Globus pallidus (tissue), 1 donor: Measurements from ENCODE around the gene RNF130.

Source experiments
- DNase-seq: peaks from one replicate; pipeline ENCODE4 v3.0.0-alpha.2; 2015; ENCODE audit warnings: low spot score

The RNF130 gene

DNA sequence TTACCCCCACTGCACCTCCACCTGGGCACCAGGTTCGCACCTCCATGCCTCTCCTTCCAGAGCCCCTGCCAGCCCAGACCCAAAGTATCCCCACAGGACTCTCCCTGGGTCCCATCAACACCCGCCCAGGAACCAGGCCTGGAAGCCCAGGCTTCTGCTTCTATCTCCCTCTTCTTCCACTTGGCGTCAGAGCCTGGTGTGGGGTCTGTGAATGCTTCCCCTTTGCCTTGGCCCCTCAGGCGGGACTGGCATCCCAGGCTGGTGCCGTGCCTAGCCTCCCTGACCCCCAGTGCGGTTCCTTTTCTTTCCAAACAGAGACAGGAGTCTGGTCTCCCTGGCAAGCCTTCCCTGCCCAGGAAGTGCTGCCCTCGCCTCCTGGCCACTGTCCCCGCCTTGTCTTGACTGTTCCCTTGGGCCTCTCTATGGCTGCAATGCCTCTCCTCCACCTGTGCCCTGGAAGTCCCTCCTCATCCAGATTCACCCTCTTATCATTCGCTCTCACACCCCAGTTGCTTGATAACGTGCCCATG lies 156.1 kb downstream of the RNF130 start:
- no peak for DNase-seq

DNA sequence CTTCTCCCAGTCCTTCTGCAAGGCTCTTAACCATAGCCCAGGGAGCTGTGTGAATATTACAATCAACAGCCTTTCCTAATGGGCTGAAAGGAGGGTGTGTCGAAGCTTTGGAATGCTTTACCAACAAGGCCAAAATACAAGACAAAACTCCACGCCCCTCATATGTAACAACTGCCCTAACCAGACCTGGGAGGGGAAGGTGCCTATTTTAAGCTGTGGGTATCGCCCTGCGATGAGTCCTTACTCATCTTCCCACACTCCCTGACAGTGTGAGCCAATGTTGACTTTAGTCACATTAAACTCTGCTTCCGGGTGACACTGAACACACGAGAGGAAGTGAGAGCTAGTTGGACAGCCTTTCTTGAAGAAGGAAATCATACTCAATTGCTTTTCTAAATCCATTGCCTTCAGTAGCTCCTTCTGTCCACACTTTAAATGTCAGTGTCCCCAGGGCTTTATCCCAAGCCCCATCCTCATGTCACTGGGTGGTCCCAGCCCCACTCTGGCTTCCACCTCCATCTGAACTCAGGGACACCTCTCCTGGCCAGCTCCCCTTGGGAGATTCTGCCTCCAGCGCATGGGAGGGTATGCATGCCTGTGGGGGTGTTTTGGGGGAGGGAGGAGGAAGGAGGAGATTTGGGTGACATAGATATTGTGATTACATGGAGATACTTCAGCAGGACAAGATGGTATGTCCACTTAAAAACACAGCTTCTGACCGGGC lies 157.4 kb downstream of the RNF130 start:
- DNase-seq, result no peak

DNA sequence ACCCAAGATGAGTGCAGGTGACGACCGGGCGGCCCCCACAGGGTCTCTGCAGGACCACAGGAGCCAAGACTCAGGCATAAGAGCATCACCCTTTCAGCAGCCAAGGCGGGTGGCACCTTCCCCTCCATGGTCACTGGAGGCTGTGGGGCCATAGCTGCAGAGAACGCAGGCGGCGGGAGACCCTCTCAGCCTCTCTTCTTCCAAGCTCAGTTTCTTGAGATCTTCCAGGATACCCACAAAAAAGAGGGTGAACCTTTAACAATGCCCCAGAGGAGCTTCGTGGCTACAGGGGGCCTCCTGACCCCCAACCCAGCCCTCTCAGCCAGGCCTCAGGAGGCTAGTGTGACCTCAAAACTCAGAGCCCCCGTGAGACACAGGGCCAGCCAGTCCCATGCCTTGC lies 158.1 kb downstream of the RNF130 start:
- no peak for DNase-seq

DNA sequence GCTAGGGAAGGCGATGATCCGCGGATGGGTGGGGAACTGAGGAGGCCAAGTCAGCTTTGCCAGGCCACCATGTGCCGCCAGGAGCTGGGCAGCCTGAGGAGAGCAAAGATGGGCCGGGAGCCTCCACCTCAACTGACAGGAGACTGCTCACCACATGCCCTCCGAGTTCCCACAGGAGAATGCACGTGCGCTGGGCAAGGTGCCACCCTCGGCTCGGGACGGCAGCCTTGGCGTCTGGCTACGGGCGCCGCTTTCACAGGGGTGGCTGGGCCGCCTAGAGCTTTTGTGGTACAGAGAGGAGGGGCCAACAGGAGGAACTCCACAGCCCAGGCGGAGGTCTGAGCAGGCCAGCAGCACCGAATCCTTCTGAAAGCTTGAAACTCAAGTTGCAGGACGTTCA lies 158.6 kb downstream of the RNF130 start:
- peak; percentile 26 for DNase-seq

DNA sequence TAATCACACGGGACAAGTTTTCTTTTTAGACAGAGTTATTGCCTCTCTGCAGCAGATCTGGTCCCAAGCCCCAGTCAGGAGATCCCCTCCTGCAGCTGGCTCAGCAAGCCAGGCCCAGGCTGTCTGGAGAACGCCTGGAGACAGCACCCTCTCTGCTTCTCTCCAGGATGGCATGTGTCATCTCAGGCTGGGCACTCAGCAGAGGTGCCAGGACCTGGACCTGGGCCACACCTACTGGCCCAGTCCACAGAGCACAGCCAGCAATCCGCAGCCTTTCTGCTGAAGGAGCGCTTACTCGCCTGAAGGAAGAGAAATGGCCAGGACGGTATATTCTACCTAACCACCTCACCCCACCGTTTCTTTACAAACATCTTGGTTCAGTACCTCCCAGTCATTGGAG lies 159.2 kb downstream of the RNF130 start:
- DNase-seq, result no peak

DNA sequence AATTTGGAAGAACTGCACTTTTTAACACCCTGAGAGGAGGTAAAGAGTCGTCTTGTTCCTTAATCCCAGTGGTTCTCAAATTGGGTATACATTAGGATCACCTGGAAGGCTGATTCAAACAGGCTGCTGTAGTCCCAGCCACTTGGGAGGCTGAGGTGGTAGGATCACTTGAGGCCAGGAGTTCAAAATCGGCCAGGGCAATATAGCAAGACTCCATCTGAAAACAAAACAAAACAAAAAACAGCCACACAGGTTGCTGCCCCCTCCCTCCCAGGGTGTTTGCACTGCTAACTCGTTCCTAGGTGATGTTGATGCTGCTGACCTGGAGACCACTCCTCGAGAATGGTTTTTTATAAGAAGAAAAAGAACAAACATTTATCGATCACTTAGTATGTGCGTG lies 162.3 kb downstream of the RNF130 start:
- DNase-seq, result no peak

DNA sequence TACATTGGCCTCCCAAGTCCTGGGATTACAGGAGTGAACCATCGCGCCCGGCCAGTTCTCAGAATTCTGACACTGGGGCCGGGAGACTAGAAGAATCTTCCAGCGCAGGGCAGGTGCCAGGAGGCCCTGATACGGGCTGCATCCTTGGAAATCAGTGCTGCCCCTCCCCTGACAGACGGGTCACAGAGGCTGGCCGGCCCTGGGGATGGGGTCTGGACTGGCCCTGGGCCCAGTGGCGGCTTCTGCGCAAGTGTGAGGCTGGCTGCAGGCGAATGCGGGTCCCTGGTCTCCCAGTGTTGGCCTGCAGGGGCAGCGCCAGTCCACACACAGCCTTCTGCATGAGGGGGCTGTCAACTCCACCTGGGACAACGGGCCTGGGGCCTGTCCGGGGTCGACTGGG lies 163.0 kb downstream of the RNF130 start:
- no peak for DNase-seq

DNA sequence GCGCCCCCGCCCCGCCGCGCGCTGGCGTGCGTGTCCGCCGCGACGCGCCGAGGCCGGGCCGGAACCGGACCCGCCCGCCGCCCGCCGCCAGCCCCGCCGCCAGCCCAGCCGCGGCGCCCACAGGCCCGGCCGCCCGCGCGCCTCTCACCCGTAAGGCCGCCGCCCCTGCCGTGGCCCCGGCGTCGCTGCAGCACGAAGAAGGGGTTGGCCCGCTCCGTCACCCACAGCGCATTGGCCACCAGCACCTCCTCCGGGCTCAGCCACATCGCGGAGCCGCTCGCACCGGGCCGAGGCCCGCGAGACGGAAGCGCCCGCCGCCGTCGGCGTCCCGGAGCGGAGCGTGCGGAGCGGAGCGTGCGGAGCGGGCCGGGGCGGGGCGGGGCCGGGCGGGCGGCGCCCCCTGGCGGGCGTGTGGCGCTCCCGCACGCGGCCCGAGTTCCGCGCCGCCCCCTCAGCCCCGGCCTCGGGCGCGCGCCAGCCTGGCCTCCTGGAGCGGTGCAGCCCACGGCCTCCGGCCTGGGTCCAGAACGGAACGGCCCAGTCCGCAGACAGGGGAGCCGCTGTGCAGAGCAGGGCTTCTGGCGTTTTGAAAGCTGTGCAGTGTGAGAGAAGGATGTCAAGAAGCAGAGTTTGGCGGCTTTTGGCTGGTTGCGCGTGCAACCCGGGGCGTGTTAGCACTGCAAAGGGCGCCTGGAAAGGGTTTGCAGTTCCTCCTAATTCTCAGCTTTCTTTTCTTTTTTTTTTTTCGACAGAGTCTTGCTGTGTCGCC lies 163.8 kb downstream of the RNF130 start, which contains the start of gene TBC1D9B:
Gene TBC1D9B (minus strand): TSS at position 342 of the 769 bp plus-strand sequence. CDS start 76 bp downstream, at position 266.
- peak; percentile 73 for DNase-seq

DNA sequence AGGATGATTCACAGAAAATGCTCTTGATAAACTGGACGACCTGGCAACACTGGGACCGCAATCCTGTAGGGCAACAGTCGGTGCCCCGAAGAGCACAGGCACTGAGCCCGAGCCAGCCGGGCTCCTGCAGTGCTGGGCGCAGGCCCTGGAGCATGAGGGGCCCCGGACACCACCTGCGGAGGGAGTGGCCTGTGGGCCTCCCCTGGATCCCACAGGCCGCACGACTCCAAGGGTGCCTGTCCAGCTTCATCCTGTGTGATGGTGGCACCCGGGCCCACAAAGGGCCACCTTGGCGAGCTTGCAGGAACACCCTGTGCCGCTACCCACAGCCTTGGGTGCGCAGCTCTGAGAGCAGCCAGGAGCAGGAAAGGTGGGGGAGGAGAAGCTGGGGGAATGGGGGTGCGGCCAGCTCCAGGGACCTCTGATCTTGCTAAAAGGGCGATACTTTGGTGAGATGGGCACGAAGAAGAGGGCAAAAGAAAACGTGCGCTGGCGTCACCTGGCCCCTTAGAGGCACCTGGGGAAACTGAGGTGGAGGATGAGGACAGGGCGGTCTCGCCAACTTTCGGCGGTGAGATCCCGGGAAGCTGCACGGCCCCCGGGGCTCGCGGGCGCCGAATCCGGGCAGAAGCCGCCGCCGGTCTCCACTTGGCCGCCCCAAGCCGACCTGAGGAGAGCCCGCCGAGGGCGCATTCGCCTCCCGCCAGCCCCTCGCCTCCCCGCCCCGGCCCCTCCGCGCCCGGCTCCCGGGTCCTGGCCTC lies 164.6 kb downstream of the RNF130 start:
- peak; percentile 8 for DNase-seq

DNA sequence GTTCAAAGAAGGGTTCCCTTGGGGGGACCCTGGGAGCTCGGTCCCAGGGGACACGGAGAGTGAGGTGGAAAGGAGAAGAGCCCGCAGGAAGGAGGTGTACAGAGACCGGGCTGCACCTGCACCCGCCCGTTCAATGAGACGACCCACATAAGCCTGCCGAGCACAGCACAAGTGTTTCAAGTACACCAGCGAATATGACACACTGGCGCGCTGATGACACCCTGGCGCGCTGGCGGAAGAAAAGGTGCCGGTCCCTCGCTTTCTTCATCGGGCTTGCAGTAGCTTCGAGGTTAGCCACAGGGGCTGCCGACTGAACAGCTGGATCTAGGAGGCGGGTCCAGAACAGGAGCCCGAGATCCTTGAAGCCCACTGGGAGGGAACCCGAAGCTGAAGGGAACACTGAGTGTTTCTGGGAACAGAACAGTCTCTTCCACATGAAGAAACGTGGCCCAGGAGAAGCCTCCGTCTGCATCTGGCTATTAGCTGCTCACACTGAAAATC lies 165.2 kb downstream of the RNF130 start:
- DNase-seq, result no peak

DNA sequence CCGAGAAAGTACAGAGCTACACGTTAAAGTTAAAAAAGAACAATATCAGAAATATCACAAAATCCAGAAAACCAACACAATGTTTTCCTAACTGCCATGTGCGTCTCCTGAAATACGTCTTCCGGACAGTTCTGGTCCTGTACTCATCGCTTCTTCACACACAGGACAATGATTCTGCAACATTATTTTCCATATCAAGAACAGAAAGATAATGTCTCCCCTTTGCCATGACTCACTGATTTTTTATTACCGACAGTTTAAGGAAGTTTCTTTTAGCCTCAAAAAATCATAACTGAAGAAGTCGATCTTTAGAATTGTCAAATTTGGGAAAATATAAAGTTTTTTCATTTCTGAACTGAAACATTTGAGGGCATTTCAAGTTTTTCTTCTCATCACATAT lies 166.4 kb downstream of the RNF130 start:
- no peak for DNase-seq
